ENCODE measurements around the gene USP21. TPM values are rescaled to one million over a fixed set of nuclear protein-coding genes. Genes with fewer than 3 reads are reported as not detected.

USP21 gene
- total and polyA plus RNA-seq, 9 of the 15 experiments (the other 6 are each of a cell fraction or from before 2014, with no cell fraction given): 4.9 to 52.4 (median 21.6) TPM

DNA sequence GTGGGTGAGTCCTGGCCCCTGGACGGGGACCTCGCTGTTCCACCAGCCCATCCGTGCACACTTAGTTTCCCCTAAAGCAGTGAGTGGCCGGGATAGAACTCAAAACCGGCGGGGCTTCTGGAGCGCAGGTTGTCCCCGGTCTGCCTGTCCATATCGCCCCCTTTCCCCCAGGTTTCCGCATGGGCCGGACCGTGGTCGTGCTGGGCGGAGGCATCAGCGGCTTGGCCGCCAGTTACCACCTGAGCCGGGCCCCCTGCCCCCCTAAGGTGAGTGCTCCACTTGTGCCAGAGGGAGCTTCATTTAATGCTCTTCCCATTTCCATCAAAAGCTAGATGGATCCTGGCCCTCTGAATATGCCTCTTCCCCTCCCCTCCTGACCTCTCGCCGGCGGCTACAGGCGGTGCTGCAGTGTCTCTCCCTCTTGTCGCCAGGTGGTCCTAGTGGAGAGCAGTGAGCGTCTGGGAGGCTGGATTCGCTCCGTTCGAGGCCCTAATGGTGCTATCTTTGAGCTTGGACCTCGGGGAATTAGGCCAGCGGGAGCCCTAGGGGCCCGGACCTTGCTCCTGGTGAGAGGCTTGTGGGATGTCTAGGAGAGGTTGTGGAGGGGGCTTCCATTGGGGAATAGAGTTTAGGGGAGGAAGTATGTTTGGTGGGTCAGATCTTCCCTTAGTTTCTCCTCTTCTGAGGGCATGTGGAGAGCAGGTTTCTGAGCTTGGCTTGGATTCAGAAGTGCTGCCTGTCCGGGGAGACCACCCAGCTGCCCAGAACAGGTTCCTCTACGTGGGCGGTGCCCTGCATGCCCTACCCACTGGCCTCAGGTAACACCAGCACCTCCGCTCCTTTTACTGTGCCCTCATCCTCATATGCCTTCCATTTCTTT is 7.6 kb downstream of the USP21 start (continued):
- TF ChIP-seq GTF2E2 (tag; IDR thresholded peaks at IDR 0.05) (peak; percentile 40; the same call in 1 of the 2 replicates), RUNX1 (IDR thresholded peaks at IDR 0.05; ENCODE audit: low read depth) (peak; percentile 28; the same call in 1 of the 2 replicates), MCM2 (IDR thresholded peaks at IDR 0.05; ENCODE audit: low read depth) (no peak), FOXK1 (CRISPR knock-in tag; IDR thresholded peaks at IDR 0.05; ENCODE audit: borderline replicate concordance) (0 out of 2 replicates have a peak, but pooled peaks have one; percentile 55), CTBP1 (IDR thresholded peaks at IDR 0.05; ENCODE audit: borderline replicate concordance) (peak; percentile 10), POLR2G (IDR thresholded peaks at IDR 0.05; ENCODE audit: low read depth, low read length) (peak; percentile 63), ZNF431 (CRISPR knock-in tag; IDR thresholded peaks at IDR 0.05) (no peak), ETV5 (CRISPR knock-in tag; IDR thresholded peaks at IDR 0.05; ENCODE audit: low read depth) (0 out of 2 replicates have a peak, but pooled peaks have one; percentile 10), TCFL5 (CRISPR knock-in tag; conservative IDR thresholded peaks at IDR 0.05) (no peak), COPS2 (conservative IDR thresholded peaks at IDR 0.05) (no peak), TAF15 (IDR thresholded peaks at IDR 0.05; ENCODE audit: low read depth, low read length) (no peak), DMBX1 (CRISPR knock-in tag; IDR thresholded peaks at IDR 0.05; ENCODE audit: borderline replicate concordance) (0 out of 2 replicates have a peak, but pooled peaks have one; percentile 11), NFRKB (IDR thresholded peaks at IDR 0.05; ENCODE audit: low read depth) (peak; percentile 53; the same call in 1 of the 2 replicates), USF2 (CRISPR knock-in tag; IDR thresholded peaks at IDR 0.05) (no peak), ZNF699 (CRISPR knock-in tag; IDR thresholded peaks at IDR 0.05; ENCODE audit: insufficient replicate concordance) (no peak), FUS (optimal IDR thresholded peaks at IDR 0.05; ENCODE audit: low read depth, low read length) (no peak), PHF8 (IDR thresholded peaks at IDR 0.05; ENCODE audit: borderline replicate concordance, low read length) (peak; percentile 3; the same call in 1 of the 2 replicates), RBBP5 (IDR thresholded peaks at IDR 0.05; ENCODE audit: borderline replicate concordance, insufficient read depth, low read length, poor library complexity, severe bottlenecking) (peak; percentile 24), ZNF395 (CRISPR knock-in tag; IDR thresholded peaks at IDR 0.05) (0 out of 2 replicates have a peak, but pooled peaks have one; percentile 4), JUNB (CRISPR knock-in tag; conservative IDR thresholded peaks at IDR 0.05) (no peak), YY1 (IDR thresholded peaks at IDR 0.05; ENCODE audit: borderline replicate concordance in 1 of 3, control insufficient read depth in 1 of 3, extremely low read depth in 1 of 3, insufficient read depth in 3 of 3, insufficient read length in 1 of 3, insufficient replicate concordance in 2 of 3, low read depth in 1 of 3, low read length in 2 of 3) (no peak), E2F3 (CRISPR knock-in tag; IDR thresholded peaks at IDR 0.05) (no peak)
- TF ChIP-seq, protein P1, sequence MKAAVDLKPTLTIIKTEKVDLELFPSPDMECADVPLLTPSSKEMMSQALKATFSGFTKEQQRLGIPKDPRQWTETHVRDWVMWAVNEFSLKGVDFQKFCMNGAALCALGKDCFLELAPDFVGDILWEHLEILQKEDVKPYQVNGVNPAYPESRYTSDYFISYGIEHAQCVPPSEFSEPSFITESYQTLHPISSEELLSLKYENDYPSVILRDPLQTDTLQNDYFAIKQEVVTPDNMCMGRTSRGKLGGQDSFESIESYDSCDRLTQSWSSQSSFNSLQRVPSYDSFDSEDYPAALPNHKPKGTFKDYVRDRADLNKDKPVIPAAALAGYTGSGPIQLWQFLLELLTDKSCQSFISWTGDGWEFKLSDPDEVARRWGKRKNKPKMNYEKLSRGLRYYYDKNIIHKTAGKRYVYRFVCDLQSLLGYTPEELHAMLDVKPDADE (conservative IDR thresholded peaks at IDR 0.05; ENCODE audit: control insufficient read depth, low read depth, low read length): peak; percentile 50; the same call in 1 of the 2 replicates
